HG03354 (cell line): ENCODE data around the gene SUCLG2.
"Not testable (repeated sequence)": the region's sequence is repeated elsewhere in the genome, so short reads cannot be mapped to it uniquely, and the experiment has no call there.

ENCODE experiments used
- ATAC-seq: cut with Tn5 transposase; IDR thresholded peaks from one replicate; pipeline ENCODE4 v1.9.1; 2021; ENCODE audit warnings: mild to moderate bottlenecking; ENCODE audit not compliant: unreplicated experiment, poor library complexity, severe bottlenecking

Gene SUCLG2

GRCh38 chr3:67619991-67620390, 34.4 kb downstream of the SUCLG2 start:
- no peak for ATAC-seq

DNA sequence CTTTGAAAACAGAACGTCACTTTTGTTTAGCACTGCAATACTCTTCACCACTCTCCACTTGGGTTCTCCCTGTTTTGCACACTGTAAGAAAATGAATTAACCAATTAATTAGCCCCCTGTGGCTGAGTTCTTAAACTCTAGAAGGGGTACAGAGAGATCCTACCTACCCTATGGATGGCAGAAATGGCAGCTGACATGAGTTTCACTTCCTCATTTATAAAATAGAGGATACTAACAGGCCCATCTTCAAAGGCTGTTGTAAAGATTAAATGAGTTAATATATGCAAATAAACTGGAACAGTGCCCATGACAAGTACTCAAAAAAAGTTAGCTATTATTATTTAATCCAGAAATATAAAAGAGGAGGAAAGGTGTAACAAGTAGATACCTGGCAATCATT, 36.9 kb downstream of the SUCLG2 start:
- peak; percentile 92 for ATAC-seq

GRCh38 chr3:67616046-67616445, 38.4 kb downstream of the SUCLG2 start:
- ATAC-seq = no peak

- ATAC-seq = no peak
Measured at GRCh38 chr3:67614195-67614594, 40.2 kb downstream of the SUCLG2 start.

GRCh38 chr3:67610458-67610857, 44.0 kb downstream of the SUCLG2 start:
- ATAC-seq = no peak

DNA sequence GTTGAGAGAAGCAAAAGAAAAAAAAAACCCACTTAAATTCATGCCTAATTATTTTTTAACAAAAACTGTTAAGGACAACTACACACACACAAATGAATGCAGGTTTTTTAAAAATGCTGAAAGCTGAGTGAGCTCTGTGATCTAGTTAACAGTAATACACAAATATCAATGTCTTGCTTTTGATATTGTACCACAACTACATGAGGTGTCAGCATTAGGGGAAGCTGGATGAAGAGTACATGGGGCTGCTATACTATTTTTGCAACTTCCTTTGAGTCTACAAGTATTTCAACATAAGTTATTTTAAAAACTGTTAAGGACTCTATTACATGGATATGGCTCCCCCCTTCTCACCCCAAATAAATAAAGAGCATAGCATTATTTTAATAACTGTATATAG, 44.7 kb downstream of the SUCLG2 start:
- no peak for ATAC-seq

DNA sequence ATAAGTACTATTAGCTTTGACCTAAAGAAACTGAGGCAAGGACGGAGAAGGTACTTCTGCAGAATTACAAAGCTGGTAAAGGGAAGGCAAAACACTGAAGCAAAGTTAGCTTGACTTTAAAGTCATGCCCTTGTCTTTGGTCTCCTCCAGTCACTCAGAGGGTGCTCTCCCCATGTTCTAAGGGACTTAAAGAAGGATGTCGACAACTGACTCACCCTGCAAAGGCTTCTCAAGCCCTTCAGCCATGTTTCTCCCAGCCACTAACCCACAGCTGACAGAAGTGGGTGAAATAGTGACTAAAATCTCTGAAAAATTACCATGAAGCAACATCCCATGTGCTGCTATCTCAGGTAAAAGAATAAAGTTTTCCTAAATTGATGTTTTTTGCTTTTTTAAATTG, 46.4 kb downstream of the SUCLG2 start:
- no peak for ATAC-seq

DNA sequence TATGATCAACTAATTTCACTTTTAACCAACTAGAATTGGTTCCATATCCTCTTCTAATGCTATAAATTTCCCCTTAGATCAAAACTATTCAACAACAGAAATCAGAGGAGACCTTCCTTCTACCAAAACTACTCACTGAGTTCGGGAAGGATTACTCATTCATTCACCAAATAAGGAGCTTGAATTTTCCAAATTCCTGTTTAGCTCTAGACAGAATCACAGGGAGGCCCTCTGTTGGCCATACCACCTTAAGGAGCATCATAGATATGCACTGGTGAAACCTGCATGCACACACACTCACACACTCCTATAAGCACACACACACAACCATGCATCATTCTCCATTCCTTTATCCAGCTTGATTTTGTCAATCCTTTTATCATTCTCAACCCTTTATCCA, 49.0 kb downstream of the SUCLG2 start:
- ATAC-seq = no peak

GRCh38 chr3:67602816-67603215, 51.6 kb downstream of the SUCLG2 start:
- ATAC-seq = no peak

DNA sequence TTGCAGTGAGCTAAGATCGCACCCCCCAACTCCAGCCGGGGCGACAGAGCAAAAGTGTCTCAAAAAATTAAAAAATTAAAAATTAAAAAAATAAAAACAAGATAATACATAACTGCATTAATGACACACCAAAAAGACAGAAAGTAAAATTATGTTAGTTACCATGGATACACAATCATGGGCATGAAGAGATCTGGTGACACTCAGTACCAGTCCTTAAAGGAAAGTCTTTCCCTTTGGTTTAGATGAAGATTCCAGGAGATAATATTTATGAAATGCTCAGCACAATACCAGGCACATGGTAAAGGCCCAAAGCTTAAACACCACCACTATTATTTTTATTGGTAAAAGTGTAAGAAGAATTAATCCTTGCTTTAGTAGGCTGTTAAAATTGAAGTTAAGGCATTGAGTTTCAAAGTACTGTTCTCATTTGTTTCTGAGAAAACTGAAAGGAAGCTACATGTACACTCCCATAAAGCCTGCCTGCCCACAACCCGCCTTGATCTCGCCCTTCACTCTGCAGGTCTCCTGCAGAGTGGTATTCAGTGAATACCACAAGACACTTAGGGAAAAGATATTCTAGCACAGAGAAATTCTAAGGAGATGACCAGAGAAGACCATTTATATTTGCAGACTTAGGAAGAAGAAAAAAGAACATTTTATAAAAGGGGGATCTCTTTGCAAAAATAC, 52.3 kb downstream of the SUCLG2 start:
- ATAC-seq = no peak

DNA sequence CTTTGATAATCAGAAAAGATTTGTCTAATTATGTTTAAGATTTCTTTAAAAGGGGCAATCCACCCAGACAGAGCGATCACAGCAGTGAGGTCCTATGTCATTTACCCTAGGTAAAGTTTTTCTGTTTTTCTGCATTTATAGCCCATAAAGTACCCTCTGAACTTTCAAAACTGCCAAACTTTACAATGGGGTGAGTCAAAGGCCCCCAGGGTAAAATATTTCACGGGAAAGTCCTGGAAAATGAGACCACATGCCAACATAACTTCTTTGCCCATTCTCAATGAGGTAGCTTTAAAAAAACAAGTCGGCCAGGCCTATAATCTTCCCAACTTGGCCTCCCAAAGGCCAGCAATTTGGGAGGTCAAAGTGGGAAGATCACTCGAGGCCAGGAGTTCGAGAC, 53.0 kb downstream of the SUCLG2 start:
- ATAC-seq = no peak

- ATAC-seq = no peak
Measured at GRCh38 chr3:67599821-67600220, 54.6 kb downstream of the SUCLG2 start.

- no peak for ATAC-seq
Measured at GRCh38 chr3:67598814-67599556, 55.4 kb downstream of the SUCLG2 start.

GRCh38 chr3:67595424-67595823, 59.0 kb downstream of the SUCLG2 start:
- ATAC-seq = no peak

DNA sequence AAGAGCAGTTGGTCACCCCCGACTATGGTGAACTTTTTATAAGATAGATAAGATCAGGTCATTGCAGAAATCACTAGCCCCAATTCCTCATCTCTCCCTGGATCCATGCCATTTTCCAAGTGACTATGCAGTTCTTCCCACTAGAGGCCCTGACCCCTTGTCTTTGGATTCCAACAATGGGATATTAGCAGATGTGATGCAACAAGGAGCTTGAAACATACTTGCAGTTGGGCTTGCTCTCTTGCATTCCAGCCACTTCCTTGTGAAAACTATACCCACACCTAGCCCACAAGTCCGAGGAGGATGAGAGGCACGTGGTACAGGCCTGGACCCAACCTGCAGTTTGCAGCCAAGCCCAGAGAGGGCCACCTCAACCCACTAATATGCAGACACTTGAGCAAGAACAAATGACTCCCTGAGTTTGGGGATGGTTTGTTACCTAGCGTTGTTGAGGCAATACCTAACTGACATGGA, 60.6 kb downstream of the SUCLG2 start:
- ATAC-seq = no peak

DNA sequence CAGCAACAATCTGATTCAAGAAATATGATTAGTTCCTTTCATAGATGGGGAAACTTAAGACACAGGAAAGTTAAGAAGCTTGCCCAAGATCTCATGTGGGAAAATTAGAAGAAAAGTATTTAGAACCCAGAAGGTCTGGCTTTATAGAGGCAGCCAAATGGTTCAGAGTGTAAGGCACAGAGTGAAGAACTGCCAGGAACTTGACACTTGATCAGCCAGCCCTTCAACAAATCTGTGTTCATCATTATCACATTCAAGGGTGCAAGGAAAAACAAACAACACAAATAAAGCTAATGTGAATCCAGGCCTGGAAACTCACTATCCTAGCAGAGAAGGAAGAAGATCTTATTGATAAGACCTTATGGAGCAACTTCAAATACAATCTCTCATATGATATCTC, 62.4 kb downstream of the SUCLG2 start:
- no peak for ATAC-seq

DNA sequence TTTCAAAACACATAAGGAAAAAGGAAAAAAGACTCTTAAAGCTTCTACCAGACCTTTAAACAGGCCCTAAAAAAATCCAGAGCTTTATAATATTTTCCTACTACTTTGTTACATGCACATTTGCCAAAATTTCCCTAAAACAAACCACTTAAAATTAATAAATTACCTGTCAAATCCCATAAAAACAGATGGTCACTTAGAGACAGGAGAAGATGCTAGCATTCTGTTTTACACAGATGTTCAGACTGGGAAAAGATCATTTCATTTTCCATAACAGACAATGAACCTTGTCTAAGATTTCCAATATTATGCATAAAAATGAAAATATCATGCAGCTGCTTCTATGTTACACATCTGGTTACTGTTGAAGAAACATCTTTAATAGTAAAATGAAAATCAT, 66.6 kb downstream of the SUCLG2 start:
- no peak for ATAC-seq

DNA sequence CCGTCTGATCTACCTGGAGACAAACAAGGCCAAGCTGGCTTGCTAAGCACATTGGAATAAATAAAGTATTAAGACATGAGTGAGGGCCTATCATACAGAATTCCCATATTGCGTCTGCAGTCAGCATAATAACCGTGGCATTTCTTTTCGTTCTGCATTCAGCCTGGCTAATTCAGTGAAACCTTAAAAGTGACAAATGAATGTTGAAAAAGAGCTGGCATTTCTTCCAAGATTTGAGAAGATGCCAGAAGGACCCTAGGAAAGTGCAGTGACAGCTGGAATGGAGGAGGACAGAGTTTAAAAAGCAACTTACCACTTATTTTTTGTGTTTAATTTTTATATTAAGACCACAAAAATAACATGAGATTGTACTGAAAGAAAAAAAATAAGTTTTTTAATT, 67.1 kb downstream of the SUCLG2 start:
- ATAC-seq = no peak

- ATAC-seq = not testable (repeated sequence)
Measured at GRCh38 chr3:67584608-67585007, 69.8 kb downstream of the SUCLG2 start.

DNA sequence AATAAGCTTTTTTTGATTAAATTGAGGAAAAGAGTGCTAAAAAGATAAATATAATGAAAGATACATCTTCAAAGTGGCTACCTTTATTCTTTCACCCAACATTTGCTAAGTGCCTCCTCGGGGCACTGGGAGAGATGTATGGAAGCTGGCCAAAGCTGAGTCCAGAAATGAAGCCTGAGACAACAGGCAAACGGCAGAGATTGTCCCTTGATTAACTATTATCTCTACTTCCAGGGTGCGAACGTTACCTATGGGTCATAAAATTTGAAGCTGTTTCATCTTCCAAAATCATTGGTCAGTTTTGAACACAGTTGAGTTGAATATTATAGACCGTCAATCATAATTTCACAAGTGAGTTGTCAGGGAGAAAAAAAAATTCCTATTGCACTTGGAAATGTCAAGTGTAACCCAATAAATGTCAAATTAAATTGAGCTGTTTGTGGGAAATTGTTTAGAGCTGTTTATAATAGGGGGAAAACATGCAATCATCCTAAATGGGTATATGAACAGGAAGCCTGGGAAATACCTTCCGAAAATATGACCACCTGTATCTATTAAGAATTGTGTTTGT, 73.9 kb downstream of the SUCLG2 start:
- ATAC-seq = no peak

- no peak for ATAC-seq
Measured at GRCh38 chr3:67578416-67578815, 76.0 kb downstream of the SUCLG2 start.
